ENCODE data around the gene MTHFS.

- TF ChIP-seq POLR2A (IDR thresholded peaks at IDR 0.05; ENCODE audit: low read depth, low read length) (no peak), CTCF (IDR thresholded peaks at IDR 0.05; ENCODE audit: extremely low read depth in 1 of 2, insufficient read depth in 1 of 2, low read depth in 1 of 2, low read length in 2 of 2) (no peak), MYC (IDR thresholded peaks at IDR 0.05; ENCODE audit: low read depth, low read length) (no peak), POLR2AphosphoS5 (IDR thresholded peaks at IDR 0.05; ENCODE audit: insufficient read depth, low read depth, low read length) (no peak), JUN (IDR thresholded peaks at IDR 0.05; ENCODE audit: borderline replicate concordance, insufficient read depth, insufficient read length, low read depth) (no peak), EZH2 (IDR thresholded peaks at IDR 0.05; ENCODE audit: borderline replicate concordance, low read depth, low read length, severe bottlenecking) (no peak), MAX (IDR thresholded peaks at IDR 0.05; ENCODE audit: insufficient read depth, insufficient read length) (no peak)
These were observed 68.4 kb downstream of the MTHFS start for GRCh38 chr15:79828447-79828846.

All from endothelial cell of umbilical vein (primary cell).